OCI-LY7 (cell line): Measurements from ENCODE around the gene OAS2.

ENCODE experiments used
- CTCF ChIP-seq: fragments of 200-600 bp; sonication (generic); conservative IDR thresholded peaks from 2 replicates; pipeline ENCODE4 v1.5.1; 2014; ENCODE audit warnings: mild to moderate bottlenecking, antibody characterized with exemption, low read length, moderate library complexity, mixed read lengths
- EZH2phosphoT487 ChIP-seq: fragments of 200-600 bp; sonication (generic); IDR thresholded peaks from 2 replicates; pipeline ENCODE4 v1.6.1; 2018; ENCODE audit warnings: low read depth, borderline replicate concordance, mild to moderate bottlenecking, mixed run types, antibody characterized with exemption, low read length, moderate library complexity, mixed read lengths

- TF ChIP-seq CTCF (no peak), EZH2phosphoT487 (no peak)
Observed at GRCh38 chr12:113016796-113017195, 38.5 kb downstream of the OAS2 start.
